Thoracic aorta (tissue), 2 donors: ENCODE results near the gene EHD4. TPM values are rescaled to one million over a fixed set of nuclear protein-coding genes. Genes with fewer than 3 reads are reported as not detected.

Source experiments
- ATAC-seq: fragments of 150-250 bp; one replicate; pipeline ENCODE4 v1.8.0; 2017; ENCODE audit warnings: low read depth; ENCODE audit not compliant: insufficient number of reproducible peaks, low FRiP score
- DNase-seq: peaks from one replicate; pipeline ENCODE4 v3.0.0-alpha.2; 2020; ENCODE audit warnings: low spot score
- H3K27ac ChIP-seq, 2 donors: fragments of 200-600 bp; sonication (generic); 1 replicate in 1 of 2; 2 replicates in 1 of 2; pipeline ENCODE4 v1.5.1; 2016; ENCODE audit warnings: mild to moderate bottlenecking in 2 of 2, moderate library complexity in 2 of 2
- H3K27me3 ChIP-seq: fragments of 200-600 bp; sonication (generic); replicated peaks from 2 replicates; pipeline ENCODE4 v1.6.0; 2016; ENCODE audit warnings: mild to moderate bottlenecking; ENCODE audit not compliant: insufficient read depth
- H3K36me3 ChIP-seq: fragments of 200-600 bp; sonication (generic); one replicate; pipeline ENCODE4 v1.5.1; 2016
- H3K4me1 ChIP-seq, 2 donors: fragments of 200-600 bp; sonication (generic); 1 replicate in 1 of 2; 2 replicates in 1 of 2; pipeline versions ENCODE4 v1.5.1 to v1.6.0; 2016; ENCODE audit warnings: low read depth in 2 of 2, mild to moderate bottlenecking in 1 of 2; ENCODE audit not compliant: control insufficient read depth in 1 of 2
- H3K4me3 ChIP-seq: fragments of 200-600 bp; sonication (generic); 2 replicates; pipeline ENCODE4 v1.5.1; 2016; ENCODE audit warnings: mild to moderate bottlenecking
- H3K9me3 ChIP-seq: fragments of 200-600 bp; sonication (generic); 2 replicates; pipeline ENCODE4 v1.5.1; 2016
- CTCF ChIP-seq: fragments of 200-600 bp; sonication (generic); IDR thresholded peaks from one replicate; pipeline ENCODE4 v1.5.1; 2019; ENCODE audit warnings: antibody characterized with exemption
- total RNA-seq, 2 donors: library from RNA; depleted of rRNA; stranded (reverse); fragments of >200 nt; gene quantifications; one replicate each; pipeline versions ENCODE4 v1.1.0 to v1.2.3, GENCODE V29; 2016

EHD4 gene
- total RNA-seq, 2 donors from 2014 or later, result 43.6 to 48.1 TPM

DNA sequence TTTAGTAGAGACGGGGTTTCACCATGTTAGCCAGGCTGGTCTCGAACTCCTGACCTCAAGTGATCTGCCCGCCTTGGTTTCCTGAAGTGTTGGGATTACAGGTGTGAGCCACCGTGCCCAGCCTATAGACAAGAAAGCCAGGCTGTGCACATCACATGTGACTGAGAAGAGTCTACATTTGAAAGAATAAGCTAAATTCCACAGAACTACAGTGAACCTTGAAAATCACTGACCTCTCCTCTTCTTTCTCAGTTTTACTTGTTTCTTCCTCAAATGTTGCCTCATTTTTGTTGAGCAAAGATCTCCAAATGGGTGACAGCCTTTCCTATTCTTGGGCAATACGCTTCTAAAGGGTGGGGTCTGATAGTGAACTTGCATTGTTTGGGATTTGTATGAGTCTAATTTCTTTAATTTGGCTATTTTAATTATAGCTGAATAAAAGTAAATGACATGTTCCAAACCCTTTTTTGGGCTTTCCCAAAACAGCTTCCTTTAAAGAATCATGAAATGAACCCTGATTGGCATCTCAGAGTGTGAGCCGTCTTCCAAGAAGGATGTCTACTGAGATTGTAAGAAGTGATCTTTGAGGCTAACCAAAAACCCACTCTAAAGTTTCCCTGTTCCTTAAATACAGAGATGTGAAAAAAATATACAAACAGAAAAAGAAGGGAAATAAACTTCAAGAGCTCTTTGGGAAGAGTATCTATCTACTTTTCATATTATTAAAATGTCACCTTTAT is 56.9 kb downstream of the EHD4 start:
- Histone ChIP-seq H3K4me3 (no peak overlapping the region), H3K36me3 (peaks cover 14% of the 10 kb centered on the region), H3K27ac (peak overlapping the region; percentile 68 to 73), H3K4me1 (peaks cover 37 to 69% of the 10 kb centered on the region in 2 donors), H3K27me3 (no peaks in the 10 kb centered on the region), H3K9me3 (no peaks in the 10 kb centered on the region)
- DNase-seq (no peak), ATAC-seq (no peak)
- TF ChIP-seq CTCF, result no peak

DNA sequence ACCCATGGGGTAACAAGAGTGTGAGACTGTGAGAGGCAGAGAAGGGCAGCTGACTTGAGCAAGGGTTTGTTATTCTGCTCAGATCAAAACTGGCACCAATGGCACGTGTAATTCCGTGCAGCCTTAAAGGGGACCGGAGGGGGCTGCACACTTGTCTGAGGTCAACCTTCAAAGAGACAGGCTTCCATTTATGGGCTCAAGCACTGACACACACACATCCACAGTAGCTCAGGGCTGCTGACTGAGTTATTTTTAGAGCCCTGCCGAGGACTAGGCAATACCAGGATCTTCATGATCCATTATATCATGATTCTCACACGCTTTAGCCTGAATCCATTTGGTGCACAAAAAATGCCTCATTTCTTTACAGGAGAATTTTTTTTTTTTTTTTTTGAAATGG is 57.9 kb downstream of the EHD4 start:
- Histone ChIP-seq H3K36me3 (peaks cover 17% of the 10 kb centered on the region), H3K27me3 (no peaks in the 10 kb centered on the region), H3K9me3 (no peaks in the 10 kb centered on the region), H3K4me1 (peaks cover 27 to 59% of the 10 kb centered on the region in 2 donors), H3K4me3 (no peak overlapping the region), H3K27ac (no peak overlapping the region)
- DNase-seq (no peak), ATAC-seq (no peak)
- TF ChIP-seq CTCF, result no peak

DNA sequence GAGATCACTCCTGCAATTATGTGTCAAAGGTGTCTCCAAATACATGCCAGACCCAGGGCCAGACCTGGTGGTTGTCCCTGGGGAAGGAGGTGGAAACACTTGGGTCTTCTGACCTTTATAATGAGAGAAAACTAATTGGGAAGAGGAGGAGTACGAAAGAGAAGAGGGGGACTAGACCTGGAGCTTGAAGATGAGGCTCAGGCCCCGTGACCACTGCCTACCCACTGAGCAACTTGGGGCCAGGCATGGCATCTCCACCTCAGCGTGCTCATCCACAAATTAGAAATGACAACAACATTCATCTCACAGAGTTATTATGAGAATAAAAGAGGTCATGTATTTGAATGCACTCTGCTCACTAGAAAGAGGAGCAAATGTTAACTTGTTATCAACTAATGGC is 59.1 kb downstream of the EHD4 start:
- Histone ChIP-seq H3K27ac (no peak overlapping the region), H3K27me3 (no peaks in the 10 kb centered on the region), H3K4me3 (no peak overlapping the region), H3K4me1 (peaks cover 24 to 47% of the 10 kb centered on the region in 2 donors), H3K9me3 (no peaks in the 10 kb centered on the region), H3K36me3 (peaks cover 21% of the 10 kb centered on the region)
- ATAC-seq (no peak), DNase-seq (no peak)
- no peak for TF ChIP-seq CTCF

GRCh38 chr15:41911691-41912345 is 60.5 kb downstream of the EHD4 start:
- H3K27ac ChIP-seq, result no peak overlapping the region
- H3K4me1 ChIP-seq, result peaks cover 13 to 34% of the 10 kb centered on the region in 2 donors
- H3K4me3 ChIP-seq, result no peak overlapping the region
- ATAC-seq (no peak), DNase-seq (no peak)
- no peaks in the 10 kb centered on the region for H3K9me3 ChIP-seq
- no peak for TF ChIP-seq CTCF
- H3K36me3 ChIP-seq, result peaks cover 29% of the 10 kb centered on the region
- no peaks in the 10 kb centered on the region for H3K27me3 ChIP-seq

DNA sequence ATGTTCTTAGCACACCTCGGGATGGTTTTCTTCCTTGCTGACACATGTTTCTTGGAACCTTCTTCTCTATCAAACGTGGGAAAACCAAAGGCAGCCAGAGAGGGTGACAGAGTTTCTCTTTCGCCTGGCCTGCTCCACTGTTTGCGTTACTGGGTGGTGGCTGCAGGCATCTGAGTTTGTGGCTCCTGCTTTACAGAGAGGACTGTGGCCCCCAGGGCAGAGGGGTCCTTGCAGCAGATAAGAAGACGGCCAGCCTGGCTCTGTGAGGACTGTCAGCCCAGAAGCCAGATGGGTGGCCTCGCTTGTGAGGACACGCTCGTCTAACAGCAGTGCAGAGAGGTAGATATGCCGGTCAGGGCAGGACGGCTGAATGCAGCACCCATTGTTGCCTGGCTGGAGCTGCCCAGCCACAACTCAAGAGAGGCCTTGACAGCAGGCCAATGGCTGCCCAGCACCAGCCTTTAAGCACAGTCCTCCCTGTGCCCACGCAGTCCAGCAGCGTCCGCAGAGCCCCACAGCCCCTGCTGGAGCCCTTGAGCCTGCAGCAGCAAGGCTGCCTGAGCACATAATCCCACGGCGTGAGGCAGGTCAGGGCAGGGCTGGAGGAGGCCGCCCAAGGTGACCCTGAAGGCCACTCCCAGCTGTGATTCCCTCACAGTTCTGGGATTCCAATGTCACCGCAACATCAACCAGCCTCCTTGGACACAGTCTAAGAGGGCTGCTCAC is 63.5 kb downstream of the EHD4 start:
- H3K27me3 ChIP-seq, result no peaks in the 10 kb centered on the region
- H3K9me3 ChIP-seq, result no peaks in the 10 kb centered on the region
- no peak overlapping the region for H3K4me3 ChIP-seq
- peaks cover 0 to 17% of the 10 kb centered on the region in 2 donors for H3K4me1 ChIP-seq
- peaks cover 36% of the 10 kb centered on the region for H3K36me3 ChIP-seq
- no peak for TF ChIP-seq CTCF
- no peak for ATAC-seq
- no peak for DNase-seq
- no peak overlapping the region for H3K27ac ChIP-seq
